H1 (cell line): ENCODE data around the gene CIT. TPM values are rescaled to one million over a fixed set of nuclear protein-coding genes. Genes with fewer than 3 reads are reported as not detected.

Experiments used
- CTCF ChIA-PET: fragments of 300-600 bp; sonication (Branson Sonifier 250); formaldehyde crosslinking; loops from one replicate; lab custom pipeline; 2021; ENCODE audit not compliant: partially characterized antibody; lab: Charles Lee
- POLR2A ChIA-PET: fragments of 300-600 bp; sonication (Branson Sonifier 250); formaldehyde crosslinking; loops from one replicate; lab custom pipeline; 2021; ENCODE audit warnings: inconsistent platforms; ENCODE audit not compliant: partially characterized antibody; lab: Charles Lee
- DNase-seq, 2 experiments: peaks; one replicate each; pipeline versions ENCODE4 v3.0.0 to v3.0.0-alpha.2; 2010 to 2022; ENCODE audit warnings: low spot score in 2 of 2, low read depth in 1 of 2, mixed read lengths in 1 of 2
- FAIRE-seq: peaks from 2 replicates; lab custom pipeline; 2011; peaks lifted over from hg19 to GRCh38; lab: Jason Lieb, UNC
- H2AFZ ChIP-seq: 2 replicates; pipeline ENCODE4 v1.8.1; 2012; ENCODE audit warnings: low read length, inconsistent platforms
- H2AK5ac ChIP-seq: 2 replicates; pipeline ENCODE4 v1.6.1; 2013; ENCODE audit warnings: low read depth, low read length
- H2BK120ac ChIP-seq: replicated peaks from 2 replicates; pipeline ENCODE3; 2013; ENCODE audit warnings: low read depth, low read length, inconsistent platforms
- H2BK12ac ChIP-seq: 2 replicates; pipeline ENCODE4 v1.6.1; 2013; ENCODE audit warnings: low read depth, low read length
- H2BK15ac ChIP-seq: 2 replicates; pipeline ENCODE4 v1.6.1; 2013; ENCODE audit warnings: low read length
- H2BK20ac ChIP-seq: 2 replicates; pipeline ENCODE4 v1.6.1; 2013; ENCODE audit warnings: low read length
- H2BK5ac ChIP-seq: 2 replicates; pipeline ENCODE4 v1.6.1; 2013; ENCODE audit warnings: low read depth, low read length
- H3K14ac ChIP-seq: 2 replicates; pipeline ENCODE4 v1.6.1; 2013; ENCODE audit warnings: inconsistent platforms; ENCODE audit not compliant: insufficient read length
- H3K18ac ChIP-seq: 2 replicates; pipeline ENCODE4 v1.6.1; 2013; ENCODE audit warnings: low read length; ENCODE audit errors: extremely low read depth
- H3K23ac ChIP-seq: 2 replicates; pipeline ENCODE4 v1.6.1; 2013; ENCODE audit warnings: inconsistent platforms; ENCODE audit not compliant: insufficient read length
- H3K23me2 ChIP-seq: 2 replicates; pipeline ENCODE4 v1.6.1; 2013; ENCODE audit warnings: low read depth, low read length
- H3K27ac ChIP-seq: 2 replicates; pipeline ENCODE4 v1.6.1; 2011; ENCODE audit warnings: low read depth, low read length, inconsistent platforms
- H3K27me3 ChIP-seq, 4 experiments: replicated peaks in 1 of 4; 1 replicate in 1 of 4; 2 replicates in 3 of 4; pipeline versions ENCODE4 v1.6.1 to v1.8.1; 2011 to 2013; ENCODE audit warnings: low read length in 3 of 4, mild to moderate bottlenecking in 3 of 4, inconsistent platforms in 2 of 4, mixed read lengths in 2 of 4, moderate library complexity in 1 of 4; ENCODE audit not compliant: control insufficient read depth in 3 of 4, insufficient read depth in 3 of 4; ENCODE audit errors: extremely low read depth in 1 of 4
- H3K36me3 ChIP-seq, 4 experiments: 2 replicates each; pipeline versions ENCODE4 v1.6.1 to v1.8.1; 2011 to 2013; ENCODE audit warnings: mild to moderate bottlenecking in 4 of 4, low read length in 3 of 4, moderate library complexity in 2 of 4, control low read depth in 1 of 4, inconsistent platforms in 1 of 4; ENCODE audit not compliant: insufficient read depth in 4 of 4, control insufficient read depth in 2 of 4
- H3K4ac ChIP-seq: replicated peaks from 2 replicates; pipeline ENCODE3; 2013; ENCODE audit warnings: low read length, low read depth, mixed read lengths, inconsistent platforms; ENCODE audit not compliant: insufficient read length
- H3K4me1 ChIP-seq, 4 experiments: replicated peaks in 1 of 4; 1 replicate in 1 of 4; 2 replicates in 3 of 4; pipeline versions ENCODE4 v1.6.1 to v1.8.1; 2011 to 2013; ENCODE audit warnings: low read length in 3 of 4, inconsistent platforms in 2 of 4, mixed read lengths in 1 of 4; ENCODE audit not compliant: insufficient read depth in 4 of 4, control insufficient read depth in 3 of 4
- H3K4me2 ChIP-seq, 2 experiments: 2 replicates each; pipeline versions ENCODE4 v1.6.1 to v1.8.1; 2011 to 2013; ENCODE audit warnings: low read depth in 2 of 2, low read length in 2 of 2, control low read depth in 1 of 2, inconsistent platforms in 1 of 2, mild to moderate bottlenecking in 1 of 2; ENCODE audit not compliant: insufficient read depth in 1 of 2
- H3K4me3 ChIP-seq, 4 experiments: fragments of 200-600, 300-600 bp in 1 of 4; sonication (generic), shearing (Covaris generic), sonication (Bioruptor Twin) in 1 of 4; 2 replicates each; pipeline versions ENCODE4 v1.5.1 to v1.8.1; 2011 to 2016; ENCODE audit warnings: low read length in 4 of 4, low read depth in 3 of 4, control low read depth in 2 of 4, inconsistent platforms in 2 of 4, mild to moderate bottlenecking in 2 of 4, mixed read lengths in 1 of 4, moderate library complexity in 1 of 4; ENCODE audit not compliant: insufficient read depth in 2 of 4; ENCODE audit errors: extremely low read depth in 1 of 4
- H3K56ac ChIP-seq: replicated peaks from 2 replicates; pipeline ENCODE3; 2013; ENCODE audit warnings: low read depth, mild to moderate bottlenecking, mixed read lengths, low read length, inconsistent platforms; ENCODE audit not compliant: insufficient read length
- H3K79me1 ChIP-seq: 2 replicates; pipeline ENCODE4 v1.6.1; 2013; ENCODE audit warnings: low read depth, low read length, control low read depth
- H3K79me2 ChIP-seq, 2 experiments: 2 replicates each; pipeline versions ENCODE4 v1.6.1 to v1.8.1; 2012 to 2013; ENCODE audit warnings: low read length in 2 of 2, mild to moderate bottlenecking in 2 of 2, inconsistent platforms in 1 of 2; ENCODE audit not compliant: insufficient read depth in 2 of 2, control insufficient read depth in 1 of 2
- H3K9ac ChIP-seq, 4 experiments: replicated peaks in 1 of 4; 1 replicate in 1 of 4; 2 replicates in 3 of 4; pipeline versions ENCODE4 v1.6.1 to v1.8.1; 2011 to 2013; ENCODE audit warnings: low read depth in 3 of 4, low read length in 3 of 4, control low read depth in 2 of 4, mild to moderate bottlenecking in 2 of 4, moderate library complexity in 2 of 4, inconsistent platforms in 1 of 4; ENCODE audit errors: extremely low read depth in 1 of 4
- H3K9me3 ChIP-seq, 2 experiments: 2 replicates each; pipeline versions ENCODE4 v1.6.1 to v1.8.1; 2012 to 2013; ENCODE audit warnings: mild to moderate bottlenecking in 2 of 2, moderate library complexity in 2 of 2, control low read depth in 1 of 2, inconsistent platforms in 1 of 2, low read depth in 1 of 2, low read length in 1 of 2, mixed read lengths in 1 of 2; ENCODE audit not compliant: insufficient read depth in 2 of 2
- H4K20me1 ChIP-seq, 2 experiments: replicated peaks in 1 of 2; 2 replicates each; pipeline versions ENCODE3 to v1.8.1; 2011 to 2013; ENCODE audit warnings: inconsistent platforms in 2 of 2, low read length in 2 of 2, mild to moderate bottlenecking in 1 of 2; ENCODE audit not compliant: insufficient read depth in 2 of 2, control insufficient read depth in 1 of 2
- H4K5ac ChIP-seq: 2 replicates; pipeline ENCODE4 v1.6.1; 2013; ENCODE audit warnings: low read length, low read depth, mixed read lengths, inconsistent platforms; ENCODE audit not compliant: insufficient read length
- H4K8ac ChIP-seq: 2 replicates; pipeline ENCODE4 v1.8.0; 2013; ENCODE audit warnings: mild to moderate bottlenecking, moderate library complexity, low read length, inconsistent platforms; ENCODE audit not compliant: insufficient read depth; ENCODE audit errors: extremely low read depth
- H4K91ac ChIP-seq: replicated peaks from 2 replicates; pipeline ENCODE3; 2013; ENCODE audit warnings: low read length, mixed read lengths, inconsistent platforms; ENCODE audit not compliant: insufficient read length
- BCL11A ChIP-seq, 2 experiments: IDR thresholded peaks; one replicate each; pipeline ENCODE4 v1.6.1; 2011; ENCODE audit warnings: low read depth in 2 of 2, low read length in 2 of 2, mild to moderate bottlenecking in 2 of 2
- GTF2F1 ChIP-seq: IDR thresholded peaks from 2 replicates; pipeline ENCODE4 v1.6.1; 2012; ENCODE audit warnings: low read depth, low read length, improper control_type of control experiment, borderline replicate concordance
- JUND ChIP-seq: IDR thresholded peaks from 2 replicates; pipeline ENCODE4 v1.6.1; 2011; ENCODE audit warnings: mild to moderate bottlenecking, improper control_type of control experiment, low read length
- KDM5A ChIP-seq: fragments of 200-600 bp; IDR thresholded peaks from 2 replicates; pipeline ENCODE4 v1.7.1; 2012; ENCODE audit warnings: mild to moderate bottlenecking, low read length, inconsistent platforms, mixed read lengths
- POLR2A ChIP-seq, 2 experiments: IDR thresholded peaks; 1 replicate in 1 of 2; 2 replicates in 1 of 2; pipeline ENCODE4 v1.6.1; 2011; ENCODE audit warnings: low read depth in 2 of 2, low read length in 2 of 2, mild to moderate bottlenecking in 2 of 2; ENCODE audit errors: control extremely low read depth in 1 of 2
- SP1 ChIP-seq: IDR thresholded peaks from 2 replicates; pipeline ENCODE4 v1.6.1; 2011; ENCODE audit warnings: low read depth, low read length
- SP2 ChIP-seq: IDR thresholded peaks from 2 replicates; pipeline ENCODE4 v1.6.1; 2012; ENCODE audit warnings: mild to moderate bottlenecking, low read length, inconsistent platforms
- TBP ChIP-seq: IDR thresholded peaks from 2 replicates; pipeline ENCODE4 v1.6.1; 2011; ENCODE audit warnings: low read depth, low read length, improper control_type of control experiment
- WGBS, 2 experiments: shearing (Covaris generic) in 1 of 2; methylation state at CpG; one replicate each; pipeline versions ENCODE4 v1.1.6 to v1.1.7; 2013 to 2015; ENCODE audit warnings: low lambda C conversion rate in 2 of 2, mixed read lengths in 2 of 2, inconsistent platforms in 1 of 2, low coverage in 1 of 2, missing lambda C conversion rate in 1 of 2; ENCODE audit not compliant: insufficient replicate concordance in 2 of 2, insufficient coverage in 1 of 2, insufficient read length in 1 of 2; ENCODE audit errors: extremely low coverage in 1 of 2, missing lambda C conversion rate in 1 of 2; 5-methylcytosine and 5-hydroxymethylcytosine counted together
- polyA plus RNA-seq, 7 experiments: library from polyadenylated mRNA; depleted of rRNA in 3 of 7; stranded (reverse) in 5 of 7; unstranded in 2 of 7; fragments of >200 nt in 5 of 7; fragments of 200-250 nt in 2 of 7; gene quantifications; 1 replicate in 5 of 7; 2 replicates in 1 of 7; 4 replicates in 1 of 7; pipeline versions ENCODE4 v1.2.1 to v1.2.3, GENCODE V29; 2011 to 2013; ENCODE audit warnings: missing spikeins in 2 of 7, mixed read lengths in 2 of 7
- total RNA-seq: library from RNA; stranded (reverse); fragmentation: NEBNext Ultra II Directional; extraction: Animal tissue kit (Norgen Biotek cat#: 25700); gene quantifications from 2 replicates; pipeline ENCODE4 v1.2.1, GENCODE V29; 2021

Gene CIT
- total and polyA plus RNA-seq, 2 of the 8 experiments (the other 6 are each of a cell fraction or from before 2014, with no cell fraction given): 17.1 to 60.9 TPM

- CTCF ChIA-PET: no interaction called here
Observed at GRCh38 chr12:119704065-119704747, 172.9 kb downstream of the CIT start.

More at GRCh38 chr12:119704065-119704747, 172.9 kb downstream of the CIT start:
- 96% methylated on average over 16 of the region's 16 CpGs; no CpG with 5 or more reads in 1 of the 2 experiments for WGBS, 2 experiments
- Histone ChIP-seq H3K27ac (no peak overlapping the region), H3K9me3 (no peaks in the 10 kb centered on the region), H3K18ac (no peak overlapping the region), H3K14ac (no peak overlapping the region), H2AFZ (no peak overlapping the region), H3K36me3 (peaks cover 6 to 48% (median 22%) of the 10 kb centered on the region in 4 experiments), H3K4ac (no peak overlapping the region), H3K9ac (no peak overlapping the region), H3K4me3 (no peak overlapping the region), H3K23me2 (no peaks in the 10 kb centered on the region; the same call in 1 of the 2 replicates), H3K23ac (no peak overlapping the region), H3K56ac (no peak overlapping the region), H3K27me3 (no peaks in the 10 kb centered on the region), H3K79me1 (no peaks in the 10 kb centered on the region), H2BK12ac (no peak overlapping the region), H4K5ac (no peak overlapping the region), H2BK20ac (no peak overlapping the region), H2BK5ac (no peak overlapping the region), H3K79me2 (no peaks in the 10 kb centered on the region), H4K8ac (no peak overlapping the region), H2BK120ac (no peak overlapping the region), H3K4me2 (no peak overlapping the region), H2BK15ac (no peak overlapping the region), H4K20me1 (peaks cover 0 to 2% of the 10 kb centered on the region in 2 experiments), H4K91ac (no peak overlapping the region), H2AK5ac (no peak overlapping the region), H3K4me1 (peaks cover 0 to 5% (median 4%) of the 10 kb centered on the region in 4 experiments; a peak in 4 of 7 replicates)
- POLR2A ChIA-PET: no interaction called here
- DNase-seq (no peak), FAIRE-seq (no peak)
- no peak for TF ChIP-seq JUND
- TF ChIP-seq GTF2F1: no peak
- TF ChIP-seq BCL11A (IDR thresholded peaks at IDR 0.05; ENCODE audit: low read depth in 2 of 2, low read length in 2 of 2): no peak
- TF ChIP-seq SP2: no peak
- no peak for TF ChIP-seq KDM5A
- no peak for TF ChIP-seq TBP
- TF ChIP-seq POLR2A (IDR thresholded peaks at IDR 0.05; ENCODE audit: control extremely low read depth in 1 of 2, low read depth in 2 of 2, low read length in 2 of 2): no peak
- TF ChIP-seq SP1: no peak
